ENCODE results near the gene SS18L1.
A peak's percentile ranks its signal among the peaks of the same experiment; 100 is the strongest.

Gene SS18L1

GRCh38 chr20:62177307-62177706 is 33.7 kb downstream of the SS18L1 start:
- no peak for DNase-seq

GRCh38 chr20:62178316-62179161 is 35.0 kb downstream of the SS18L1 start:
- no peak for DNase-seq

DNA sequence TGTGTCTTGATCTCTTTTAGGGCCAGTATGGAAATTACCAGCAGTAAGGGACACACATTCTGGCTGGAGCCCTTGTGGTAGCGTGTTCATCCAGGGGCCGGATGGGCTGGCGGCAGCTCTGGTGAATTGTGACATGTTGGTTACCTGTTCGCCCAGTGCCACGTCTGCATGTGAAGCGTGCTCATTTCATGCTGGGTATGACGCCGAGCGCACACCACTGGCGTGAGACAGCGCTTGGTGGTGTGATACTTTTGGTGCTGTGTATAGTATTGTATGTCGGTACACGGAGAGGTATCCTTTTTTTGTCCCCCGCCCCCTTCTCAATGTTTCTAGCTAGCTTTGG is 35.6 kb downstream of the SS18L1 start:
- no peak for DNase-seq

- DNase-seq, result no peak
These were observed 38.2 kb downstream of the SS18L1 start for GRCh38 chr20:62181808-62182207.

- DNase-seq, result peak; percentile 94
These were observed 39.2 kb downstream of the SS18L1 start, which contains the start of gene MTG2 for GRCh38 chr20:62182469-62183425. Gene MTG2 (plus strand): TSS chr20:62183028. CDS start chr20:62193421, 10,393 bp downstream.

GRCh38 chr20:62183426-62184142 is 40.0 kb downstream of the SS18L1 start:
- no peak for DNase-seq

DNA sequence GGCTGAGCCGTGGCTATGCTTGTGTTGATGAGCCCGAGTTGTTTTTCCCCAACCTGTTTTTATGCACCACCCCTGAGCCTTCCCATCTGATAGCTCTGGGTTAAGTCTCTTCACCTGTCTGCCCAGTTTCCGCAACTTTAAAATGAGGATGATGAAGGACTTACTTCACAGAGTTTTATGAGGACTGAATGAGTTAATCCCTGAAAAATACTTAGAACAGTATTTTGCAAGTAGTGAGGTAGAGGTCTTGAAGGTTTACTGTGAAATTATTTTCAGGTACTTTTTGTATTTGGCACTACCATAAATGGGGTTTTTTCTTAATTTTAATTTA is 42.5 kb downstream of the SS18L1 start:
- no peak for DNase-seq

DNA sequence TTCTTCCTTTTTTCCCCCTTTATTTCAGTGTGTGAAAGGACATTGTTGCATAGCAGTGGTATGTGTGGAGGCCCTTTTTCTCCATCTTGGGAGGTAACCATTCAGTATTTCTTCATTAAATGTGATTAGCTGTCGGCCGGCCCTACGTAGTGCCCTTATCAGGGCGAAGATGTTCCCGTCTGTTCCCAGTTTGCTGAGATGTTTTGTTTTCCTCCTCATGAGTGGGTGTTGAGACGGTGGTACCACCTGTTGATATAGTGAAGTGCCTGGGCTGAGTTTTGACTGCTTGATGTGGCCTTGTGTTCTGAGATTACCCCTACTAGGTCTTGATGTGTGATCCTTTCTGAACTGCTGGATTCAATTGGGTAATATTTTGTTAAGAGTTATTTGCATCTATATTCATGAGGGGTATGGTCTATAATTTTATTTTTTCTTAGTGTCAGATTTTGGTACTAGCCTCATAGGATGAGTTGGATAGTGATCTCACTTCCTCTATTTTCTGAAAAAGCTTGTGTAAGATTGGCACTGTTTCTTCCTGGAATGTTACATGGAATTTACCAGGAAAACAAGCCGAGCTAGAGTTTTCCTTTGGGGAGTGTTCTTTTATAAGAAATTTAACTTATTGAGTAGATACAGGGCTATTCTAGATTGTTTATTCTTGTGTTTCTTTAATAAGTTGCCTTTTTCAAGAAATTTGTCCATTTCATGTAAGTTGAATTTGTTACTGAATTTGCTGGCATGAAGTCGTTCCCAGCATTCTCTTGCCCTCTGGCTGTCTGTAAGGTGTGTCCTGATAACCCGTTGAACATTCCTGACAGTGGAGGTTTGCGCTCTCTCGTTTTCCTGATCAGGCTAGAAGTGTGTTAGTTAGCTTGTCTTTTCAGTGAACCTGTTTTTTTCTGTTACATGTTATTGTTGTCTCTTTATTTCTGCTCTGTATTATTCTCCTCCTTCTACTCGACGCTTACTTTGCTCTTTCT is 43.6 kb downstream of the SS18L1 start:
- DNase-seq, result peak; percentile 7

- DNase-seq, result no peak
These were observed 47.3 kb downstream of the SS18L1 start for GRCh38 chr20:62190639-62191411.

DNA sequence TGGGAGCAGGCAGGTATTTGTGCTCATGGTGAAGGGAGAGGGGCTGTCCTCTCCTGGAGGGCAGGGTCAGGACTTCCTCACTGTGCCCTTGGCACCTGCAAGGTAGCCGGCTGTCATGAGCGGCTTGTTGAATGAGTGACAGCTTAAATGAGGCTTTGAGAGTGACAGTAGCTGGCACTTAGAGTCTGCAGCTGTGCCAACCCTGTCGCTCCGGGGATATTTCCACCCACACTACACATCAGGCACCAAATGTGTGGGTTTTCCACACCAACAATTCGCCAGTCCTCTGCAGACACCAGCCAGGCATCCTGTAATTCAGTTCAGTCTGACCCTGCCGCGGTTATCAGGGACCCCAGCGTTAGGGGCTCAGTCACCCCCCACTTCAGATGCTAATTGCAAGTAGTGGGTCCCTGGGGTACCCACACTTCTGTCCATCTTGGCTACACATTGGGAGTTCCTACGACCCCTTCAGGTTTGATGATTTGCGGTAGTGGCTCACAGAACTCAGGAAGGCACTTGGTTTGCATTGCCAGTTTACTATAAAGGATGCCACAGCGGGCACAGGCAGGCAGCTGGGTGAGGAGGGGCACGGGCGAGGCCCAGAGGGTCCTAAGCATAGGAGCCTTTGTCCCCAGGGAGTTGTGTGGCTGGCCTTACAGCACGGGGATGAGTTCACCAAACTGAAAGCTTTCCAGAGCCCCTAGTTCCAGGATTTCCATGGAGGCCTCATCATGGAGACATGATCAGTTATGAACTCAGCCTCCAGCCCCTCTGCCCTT is 48.4 kb downstream of the SS18L1 start:
- DNase-seq, result no peak

GRCh38 chr20:62192635-62193034 is 49.1 kb downstream of the SS18L1 start:
- no peak for DNase-seq

DNA sequence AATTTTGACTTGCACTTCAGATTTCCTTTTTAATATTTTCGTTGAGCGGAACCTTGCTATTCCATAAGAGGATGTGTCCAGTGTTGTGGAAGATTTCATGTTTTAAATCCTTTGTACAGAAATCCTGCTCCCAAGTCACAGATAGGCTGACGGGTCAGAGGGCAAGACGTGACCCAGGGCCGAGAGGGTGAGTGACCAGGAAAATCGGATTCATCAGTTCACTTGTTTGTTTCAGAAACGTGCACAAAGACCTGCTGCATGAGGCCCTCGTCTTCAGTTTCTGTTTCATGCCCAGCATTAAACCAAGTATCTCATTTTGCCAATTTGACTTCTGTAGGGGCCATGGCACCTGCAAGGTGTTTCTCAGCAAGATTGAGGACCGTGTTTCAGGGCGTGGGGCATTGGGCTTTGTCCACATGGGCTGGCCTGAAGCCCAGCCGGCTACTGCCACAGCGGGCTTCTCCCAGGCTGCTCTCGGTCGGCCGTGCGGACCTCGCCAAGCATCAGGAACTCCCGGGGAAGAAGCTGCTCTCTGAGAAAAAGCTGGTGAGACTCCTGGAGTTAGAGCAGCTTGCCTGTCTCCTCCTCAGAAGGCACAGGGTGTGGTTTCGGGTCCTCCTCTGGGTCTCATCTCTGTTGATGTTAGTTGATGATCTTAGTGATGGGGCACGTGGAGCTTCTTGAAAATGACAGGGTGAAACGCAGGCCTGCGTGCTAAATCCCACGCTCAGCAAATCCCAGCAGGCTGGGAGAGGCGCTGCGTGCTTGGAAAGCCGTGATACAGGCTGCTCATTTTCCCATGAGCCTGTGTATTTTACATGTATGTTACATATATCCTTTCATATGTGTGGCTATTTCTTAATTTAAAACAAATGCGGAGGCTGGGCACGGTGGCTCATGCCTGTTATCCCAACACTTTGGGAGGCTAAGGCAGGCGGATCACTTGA is 49.8 kb downstream of the SS18L1 start:
- DNase-seq, result no peak

DNA sequence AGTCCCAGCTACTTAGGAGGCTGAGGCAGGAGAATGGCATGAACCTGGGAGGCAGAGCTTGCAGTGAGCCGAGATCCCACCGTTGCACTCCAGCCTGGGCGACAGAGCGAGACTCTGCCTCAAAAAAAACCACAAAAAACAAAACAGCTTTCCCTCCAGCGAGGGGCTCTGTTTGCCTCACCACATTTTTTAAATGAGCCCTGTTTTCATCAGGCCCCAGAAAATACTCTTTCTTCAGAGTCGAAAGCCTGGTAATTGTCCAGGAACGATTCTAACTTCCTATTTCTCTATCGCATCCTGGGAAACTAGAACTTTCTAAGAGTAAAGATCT is 51.5 kb downstream of the SS18L1 start:
- no peak for DNase-seq

DNA sequence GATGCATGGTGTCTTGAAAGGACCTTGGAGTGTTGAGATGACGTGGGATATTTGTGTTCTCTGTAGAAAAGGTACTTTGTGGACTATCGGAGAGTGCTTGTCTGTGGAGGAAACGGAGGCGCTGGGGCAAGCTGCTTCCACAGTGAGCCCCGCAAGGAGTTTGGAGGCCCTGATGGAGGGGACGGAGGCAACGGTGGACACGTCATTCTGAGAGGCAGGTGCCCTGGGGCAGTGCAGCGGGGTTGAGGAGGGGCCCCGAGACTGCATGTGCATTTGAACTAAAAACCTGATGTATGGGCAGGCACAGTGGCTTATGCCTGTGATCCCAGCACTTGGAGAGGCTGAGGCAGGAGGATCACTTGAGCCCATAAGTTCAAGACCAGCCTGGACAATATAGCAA is 52.2 kb downstream of the SS18L1 start:
- no peak for DNase-seq

DNA sequence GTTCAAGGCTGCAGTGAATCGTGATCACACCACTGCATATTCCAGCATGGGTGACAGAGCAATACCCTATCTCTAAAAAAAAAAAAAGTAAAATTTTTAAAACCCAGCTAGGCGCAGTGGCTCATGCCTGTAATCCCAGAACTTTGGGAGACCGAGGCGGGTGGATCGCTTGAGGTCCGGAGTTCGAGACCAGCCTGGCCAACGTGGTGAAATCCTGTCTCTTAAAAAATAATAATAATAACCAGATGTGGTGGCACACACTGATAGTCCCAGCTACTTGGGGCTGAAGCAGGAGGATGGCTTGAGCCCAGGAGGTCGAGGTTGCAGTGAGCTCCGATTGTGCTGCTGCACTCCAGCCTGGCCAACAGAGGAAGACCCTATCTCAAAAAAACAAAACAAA is 52.7 kb downstream of the SS18L1 start:
- DNase-seq, result no peak

- no peak for DNase-seq
These were observed 53.7 kb downstream of the SS18L1 start for GRCh38 chr20:62197311-62197710.

DNA sequence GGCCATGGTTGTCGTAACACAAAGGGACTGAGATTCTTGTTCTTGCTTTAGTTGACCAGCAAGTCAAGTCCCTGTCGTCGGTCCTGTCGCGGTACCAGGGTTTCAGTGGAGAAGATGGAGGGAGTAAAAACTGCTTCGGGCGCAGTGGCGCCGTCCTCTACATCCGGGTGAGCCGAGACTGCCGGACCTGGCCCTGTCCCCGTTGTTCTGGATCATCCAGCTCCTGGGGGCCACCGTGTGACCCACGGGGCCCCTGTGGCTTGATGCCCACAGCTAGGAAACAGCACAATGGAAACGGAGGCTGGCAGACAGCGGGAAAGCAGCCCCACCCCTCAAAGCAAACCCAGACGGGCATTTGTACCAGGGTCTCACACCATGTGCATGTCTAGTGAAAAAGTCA is 54.2 kb downstream of the SS18L1 start:
- DNase-seq, result no peak

DNA sequence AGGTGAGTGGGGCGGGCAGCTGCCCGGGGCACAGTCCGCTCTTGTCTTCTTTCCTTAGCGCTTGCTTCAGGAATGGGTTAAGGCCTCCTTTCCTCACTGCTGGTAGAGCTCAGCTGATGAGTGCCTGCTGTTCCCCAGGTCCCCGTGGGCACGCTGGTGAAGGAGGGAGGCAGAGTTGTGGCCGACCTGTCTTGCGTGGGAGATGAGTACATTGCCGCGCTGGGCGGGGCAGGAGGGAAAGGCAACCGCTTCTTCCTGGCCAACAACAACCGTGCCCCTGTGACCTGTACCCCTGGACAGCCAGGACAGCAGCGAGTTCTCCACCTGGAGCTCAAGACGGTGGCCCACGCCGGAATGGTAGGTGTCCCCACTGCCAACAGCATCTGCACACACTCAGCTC is 54.9 kb downstream of the SS18L1 start:
- no peak for DNase-seq

GRCh38 chr20:62198931-62199330 is 55.4 kb downstream of the SS18L1 start:
- no peak for DNase-seq

Data from HCEC 1CT (cell line).